ENCODE measurements around the gene PSENEN.
"Not testable (repeated sequence)": the region's sequence is repeated elsewhere in the genome, so short reads cannot be mapped to it uniquely, and the experiment has no call there.

The PSENEN gene

DNA sequence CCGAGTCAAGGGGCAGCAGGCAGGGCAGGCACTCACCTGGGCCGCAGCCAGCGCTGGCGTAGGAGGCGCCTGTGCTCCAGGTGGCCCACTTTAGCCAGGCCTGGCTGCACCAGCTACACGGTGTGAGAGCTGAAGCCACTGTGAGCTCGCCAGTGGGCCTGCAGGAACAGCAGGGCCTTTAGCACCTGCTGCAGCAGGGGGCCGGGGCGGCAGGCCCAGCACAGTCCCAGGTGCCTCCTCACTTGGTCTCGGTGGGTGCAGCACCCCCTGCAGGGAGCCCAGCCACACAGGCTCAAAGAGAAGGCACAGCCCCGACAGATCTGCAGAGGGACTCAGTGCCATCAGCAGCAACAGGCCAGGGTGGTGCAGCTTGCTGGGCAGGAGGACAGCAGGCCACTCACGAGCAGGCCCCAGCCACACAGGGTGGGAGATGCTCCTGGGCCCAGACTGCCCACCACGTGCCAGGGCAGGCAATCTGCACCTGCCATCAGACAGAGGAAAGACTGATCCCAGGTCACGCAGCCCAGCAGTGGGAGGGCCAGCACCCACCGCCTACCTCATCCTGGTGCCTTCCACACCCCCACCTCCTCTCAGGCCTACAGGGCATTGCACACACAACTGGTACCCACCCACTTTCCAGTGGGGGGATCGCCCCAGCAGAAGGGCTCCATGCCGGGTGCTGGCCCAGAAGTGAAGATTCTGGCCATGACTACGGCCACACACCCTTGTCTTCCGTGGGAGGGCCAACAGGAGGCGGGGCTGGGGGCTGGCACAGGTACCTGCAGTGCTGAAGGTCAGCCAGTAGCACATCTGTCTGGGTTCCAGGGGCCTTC is 45.7 kb downstream of the PSENEN start:
- DNase-seq, result no peak

- no peak for DNase-seq
Observed at GRCh38 chr19:35791814-35792279, 46.4 kb downstream of the PSENEN start.

- DNase-seq, result no peak
Observed at GRCh38 chr19:35792312-35792711, 46.9 kb downstream of the PSENEN start.

DNA sequence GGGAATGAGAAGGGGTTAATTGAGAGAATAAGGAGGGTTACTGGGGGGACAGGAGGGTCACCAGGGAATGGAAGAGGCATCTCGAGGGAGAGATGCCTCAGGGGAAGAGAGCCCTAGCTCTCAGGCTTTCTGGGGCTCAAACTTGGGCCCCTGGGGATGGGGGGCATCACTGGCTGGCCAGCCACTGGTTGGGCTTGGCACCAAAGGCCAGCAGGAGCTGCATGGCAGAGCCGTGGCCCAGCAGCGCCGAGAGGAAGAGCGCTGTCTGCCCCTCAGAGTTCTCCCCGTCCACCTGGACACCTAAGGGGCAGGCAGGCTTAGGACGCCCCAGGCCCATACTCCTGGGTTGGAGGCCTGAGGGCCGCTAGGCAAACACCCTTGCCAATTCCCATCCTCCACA is 47.4 kb downstream of the PSENEN start:
- DNase-seq, result no peak

GRCh38 chr19:35793381-35794165 is 48.1 kb downstream of the PSENEN start:
- no peak for DNase-seq

- DNase-seq, result not testable (repeated sequence)
Observed at GRCh38 chr19:35795564-35795963, 50.1 kb downstream of the PSENEN start.
